ENCODE measurements around the gene BTAF1.

DNA sequence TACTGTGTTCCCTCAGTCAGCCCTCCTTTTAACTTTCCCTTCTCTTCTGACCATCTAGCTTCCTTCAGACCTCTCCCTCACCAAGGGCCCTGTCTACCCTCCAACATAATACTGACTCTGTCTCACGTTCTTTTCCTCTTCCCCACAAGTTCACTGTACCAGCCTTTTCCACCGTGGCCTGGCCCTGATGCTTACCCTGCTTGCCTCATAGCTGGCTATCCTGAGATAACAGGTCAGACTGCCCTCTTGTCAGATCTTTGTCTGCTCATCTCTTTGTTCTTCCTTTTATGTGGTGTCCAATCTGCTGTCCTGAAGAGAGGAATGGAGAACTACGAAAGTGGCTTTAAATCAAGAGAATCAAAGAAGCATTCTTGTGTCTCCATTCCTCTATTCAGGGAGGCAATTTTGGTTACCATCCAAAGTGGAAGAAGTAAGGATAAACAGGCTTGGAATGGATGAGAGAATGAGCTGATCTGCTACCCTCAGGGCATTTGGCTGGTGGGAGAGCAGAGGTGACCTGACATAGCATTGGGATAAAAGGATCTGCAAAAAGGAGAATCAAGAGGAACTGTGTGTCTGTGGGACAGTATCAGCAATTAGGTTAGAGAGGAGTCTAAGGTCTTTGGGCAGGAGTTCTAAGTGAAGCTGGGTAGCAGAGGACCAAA is 8.1 kb downstream of the BTAF1 start:
- no peak for TF ChIP-seq POLR2A (IDR thresholded peaks at IDR 0.05; ENCODE audit: low read length)
- TF ChIP-seq GATA1 (IDR thresholded peaks at IDR 0.05; ENCODE audit: low read depth, low read length), result no peak

Measured in erythroblast (primary cell).